Measurements from ENCODE around the gene CNTNAP2. TPM values are rescaled to one million over a fixed set of nuclear protein-coding genes. Genes with fewer than 3 reads are reported as not detected.

Gene CNTNAP2
- total and polyA plus RNA-seq, 9 of the 15 experiments (the other 6 are each of a cell fraction or from before 2014, with no cell fraction given): 0.04 to 0.62 (median 0.09) TPM; not detected in 4

GRCh38 chr7:147047696-147048095 is 931.1 kb downstream of the CNTNAP2 start (continued):
- no peak for TF ChIP-seq THRB (CRISPR knock-in tag; conservative IDR thresholded peaks at IDR 0.05)

- intact Hi-C loops (cut with micrococcal nuclease): no loop called here
- no peaks in the 10 kb centered on the region; the same call in 1 of the 2 replicates for H3K9me3 ChIP-seq (replicated peaks; ENCODE audit: control insufficient read depth, insufficient read depth, low read depth, low read length)
- no peak for TF ChIP-seq ZBTB33 (CRISPR knock-in tag; IDR thresholded peaks at IDR 0.05)
- no peak for TF ChIP-seq EP300 (IDR thresholded peaks at IDR 0.05; ENCODE audit: low read length)
- no peak for TF ChIP-seq ZNF407 (IDR thresholded peaks at IDR 0.05; ENCODE audit: low read depth)
- TF ChIP-seq RBM34 (IDR thresholded peaks at IDR 0.05; ENCODE audit: borderline replicate concordance, insufficient read depth, low read length): no peak
- no peak for TF ChIP-seq MTA3 (IDR thresholded peaks at IDR 0.05; ENCODE audit: borderline replicate concordance)
- TF ChIP-seq ZBTB12 (CRISPR knock-in tag; IDR thresholded peaks at IDR 0.05): no peak
- TF ChIP-seq CXXC5 (CRISPR knock-in tag; IDR thresholded peaks at IDR 0.05): no peak
Observed at GRCh38 chr7:147048864-147049263, 932.3 kb downstream of the CNTNAP2 start.

More at GRCh38 chr7:147048864-147049263, 932.3 kb downstream of the CNTNAP2 start:
- BruUV-seq (replicated peaks): no TSS peak
- DNase-seq (ENCODE audit: extremely low read depth in 1 of 4, low spot score in 3 of 4) (no peak), ATAC-seq (no peak), FAIRE-seq (no peak)
- WGBS (ENCODE audit: insufficient coverage, low coverage, missing lambda C conversion rate): 0% methylated on average over 5 of the region's 5 CpGs
- in situ Hi-C loops (cut with MboI): no loop called here
- no peaks in the 10 kb centered on the region for H3K79me2 ChIP-seq (ENCODE audit: control insufficient read depth, insufficient read depth, low read length)
- H3K4me2 ChIP-seq (ENCODE audit: insufficient read depth, low read length): no peak overlapping the region
- H3K4me3 ChIP-seq: no peak overlapping the region
- CTCF ChIA-PET (ENCODE audit: low intra/inter-chr PET ratio): no interaction called here
- no peaks in the 10 kb centered on the region for H4K20me1 ChIP-seq (replicated peaks; ENCODE audit: control insufficient read depth, insufficient read depth, low read length)
- no peaks in the 10 kb centered on the region for H3K9me1 ChIP-seq (ENCODE audit: control insufficient read depth, insufficient read depth, low read length)
- H3K9ac ChIP-seq (ENCODE audit: insufficient read depth in 1 of 2, low read depth in 2 of 2, low read length in 2 of 2): no peak overlapping the region
- H3K27ac ChIP-seq (ENCODE audit: extremely low read depth, low read depth, low read length): no peak overlapping the region
- no peaks in the 10 kb centered on the region for H3K4me1 ChIP-seq (replicated peaks in 1 of 2; ENCODE audit: control insufficient read depth in 2 of 2, insufficient read depth in 2 of 2, low read length in 2 of 2)
- H3K36me3 ChIP-seq (ENCODE audit: control insufficient read depth, insufficient read depth, low read length): no peaks in the 10 kb centered on the region
- no peak overlapping the region for H2AFZ ChIP-seq (ENCODE audit: low read depth, low read length)
- no peaks in the 10 kb centered on the region for H3K27me3 ChIP-seq (ENCODE audit: control insufficient read depth in 2 of 2, insufficient read depth in 2 of 2, low read length in 2 of 2)
- POLR2A ChIA-PET: no interaction called here
